C4-2B (cell line): ENCODE results near the gene TARS2.

Experiments used
- CTCF ChIP-seq: fragments of 450-650 bp; conservative IDR thresholded peaks from 2 replicates; pipeline ENCODE4 v1.5.1; 2017; ENCODE audit warnings: mild to moderate bottlenecking
- ZFX ChIP-seq: fragments of 450-650 bp; IDR thresholded peaks from 2 replicates; pipeline ENCODE4 v1.6.1; 2017

GRCh38 chr1:150477733-150478132 is 9.5 kb upstream of the TARS2 start:
- no peak for TF ChIP-seq CTCF
- TF ChIP-seq ZFX = no peak
